Measurements from ENCODE around the gene EDRF1.
"Not testable (repeated sequence)": the region's sequence is repeated elsewhere in the genome, so short reads cannot be mapped to it uniquely, and the experiment has no call there.

Gene EDRF1
- 61.8 to 105 (median 81.9) reads per million in 4 experiments for total RNA-seq

- DNase-seq, result peak; percentile 99
Measured at GRCh38 chr10:125719173-125720001, at the start of gene EDRF1. EDRF1 (plus strand) TSS chr10:125719709; CDS start chr10:125719808, 99 bp downstream.

GRCh38 chr10:125672884-125673283, 46.6 kb upstream of the EDRF1 start:
- DNase-seq, result no peak

GRCh38 chr10:125679436-125679835, 40.1 kb upstream of the EDRF1 start:
- no peak for DNase-seq

GRCh38 chr10:125683063-125683462, 36.4 kb upstream of the EDRF1 start, which contains the start of gene TEX36:
TEX36 (minus strand) TSS chr10:125683163; CDS start chr10:125682989, 174 bp downstream.
- DNase-seq, result no peak

- no peak for DNase-seq
Measured at GRCh38 chr10:125683821-125684220, 35.7 kb upstream of the EDRF1 start.

- no peak for DNase-seq
Measured at GRCh38 chr10:125684581-125684980, 34.9 kb upstream of the EDRF1 start.

GRCh38 chr10:125687507-125688185, 31.9 kb upstream of the EDRF1 start:
- DNase-seq, result no peak

- no peak for DNase-seq
Measured at GRCh38 chr10:125689955-125690569, 29.4 kb upstream of the EDRF1 start.

- no peak for DNase-seq
Measured at GRCh38 chr10:125691160-125691981, 28.1 kb upstream of the EDRF1 start.

GRCh38 chr10:125692196-125692595, 27.3 kb upstream of the EDRF1 start:
- DNase-seq, result no peak

- no peak for DNase-seq
Measured at GRCh38 chr10:125692601-125693523, 26.6 kb upstream of the EDRF1 start.

- DNase-seq, result no peak
Measured at GRCh38 chr10:125693524-125693847, 26.0 kb upstream of the EDRF1 start.

GRCh38 chr10:125694883-125695282, 24.6 kb upstream of the EDRF1 start:
- no peak for DNase-seq

GRCh38 chr10:125696884-125697283, 22.6 kb upstream of the EDRF1 start:
- DNase-seq, result not testable (repeated sequence)

- DNase-seq, result no peak
Measured at GRCh38 chr10:125698481-125698998, 21.0 kb upstream of the EDRF1 start.

- DNase-seq, result no peak
Measured at GRCh38 chr10:125699562-125700143, 19.9 kb upstream of the EDRF1 start.

- DNase-seq, result no peak
Measured at GRCh38 chr10:125700355-125700911, 19.1 kb upstream of the EDRF1 start.

GRCh38 chr10:125707541-125708468, 11.7 kb upstream of the EDRF1 start:
- DNase-seq, result no peak

- DNase-seq, result no peak
Measured at GRCh38 chr10:125708971-125709503, 10.5 kb upstream of the EDRF1 start.
